Stimulated activated CD4-positive, alpha-beta T cell treated with anti-CD3 and anti-CD28 coated beads, Interleukin-12 subunit alpha, Interleukin-12 subunit beta, amount 100 ng/mL, for 48 hours (primary cell): ENCODE results near the gene DNAJC25.
"Not testable (repeated sequence)": the region's sequence is repeated elsewhere in the genome, so short reads cannot be mapped to it uniquely, and the experiment has no call there.

Source experiments
- DNase-seq, 3 donors: peaks; one replicate each; pipeline ENCODE4 v3.0.0-alpha.2; 2020; ENCODE audit warnings: low read depth in 2 of 3, low spot score in 1 of 3

Gene DNAJC25

DNA sequence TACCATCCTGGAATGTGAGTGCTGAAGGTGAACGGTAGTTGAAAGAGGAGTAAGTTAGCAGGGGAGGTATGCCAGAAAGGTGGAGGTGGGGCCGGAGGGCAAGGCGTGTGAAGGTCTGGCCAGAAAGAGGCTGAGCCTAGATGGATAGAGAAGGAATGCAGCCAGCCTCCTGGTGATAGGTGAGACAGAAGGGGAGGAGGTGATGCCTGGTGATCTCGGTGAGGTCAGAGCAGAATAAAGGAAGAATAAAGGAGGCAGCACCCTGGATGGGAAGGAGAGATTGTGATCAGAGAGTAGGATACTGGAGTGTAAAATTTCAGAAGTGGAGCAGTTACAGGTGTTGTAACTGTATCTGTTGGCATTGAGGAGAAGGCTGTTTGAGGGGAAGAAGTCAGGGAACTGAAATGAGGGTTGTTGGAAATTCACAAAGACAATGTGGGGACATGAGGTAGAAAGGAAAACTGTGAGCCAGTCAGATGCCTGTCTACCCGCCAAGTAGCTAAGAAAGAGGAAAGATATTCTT, 32.2 kb downstream of the DNAJC25 start:
- no peak for DNase-seq

DNA sequence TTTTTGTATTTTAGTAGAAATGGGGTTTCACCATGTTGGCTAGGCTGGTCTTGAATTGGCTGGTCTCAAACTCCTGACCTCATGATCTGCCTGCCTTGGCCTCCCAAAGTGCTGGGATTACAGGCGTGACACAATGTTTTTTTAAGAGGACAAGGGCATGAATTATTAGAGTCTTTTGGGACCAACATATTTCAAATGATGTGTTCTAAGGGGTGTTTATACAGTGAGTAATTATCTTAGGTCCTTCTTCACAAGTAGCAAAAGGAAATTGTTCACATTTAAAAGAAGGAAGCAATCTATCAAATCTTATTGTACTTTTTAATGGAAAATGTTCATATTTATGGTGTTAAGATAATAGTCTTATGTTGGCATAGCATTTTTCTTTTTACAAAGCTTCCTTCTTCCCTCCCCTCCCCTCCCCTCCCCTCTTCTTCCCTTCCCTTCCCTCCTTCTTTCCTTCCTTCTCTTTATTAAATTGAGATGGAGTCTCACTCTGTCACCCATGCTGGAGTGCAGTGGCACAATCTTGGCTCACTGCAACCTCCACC, 37.0 kb downstream of the DNAJC25 start:
- DNase-seq: no peak

DNA sequence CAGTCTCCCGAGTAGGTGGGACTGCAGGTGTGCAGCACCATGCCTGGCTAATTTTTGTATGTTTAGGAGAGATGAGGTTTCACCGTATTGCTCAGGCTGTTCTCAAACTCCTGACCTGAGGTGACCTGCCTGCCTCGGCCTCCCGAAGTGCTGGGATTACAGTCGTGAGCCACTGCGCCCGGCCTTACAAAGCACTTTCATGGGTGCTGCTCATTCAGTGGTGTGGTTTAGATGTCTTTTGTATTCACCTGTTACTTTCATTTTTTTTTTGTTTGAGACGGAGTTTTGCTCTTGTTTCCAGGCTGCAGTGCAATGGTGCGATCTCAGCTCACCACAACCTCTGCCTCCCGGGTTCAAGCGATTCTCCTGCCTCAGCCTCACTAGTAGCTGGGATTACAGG, 37.5 kb downstream of the DNAJC25 start:
- DNase-seq: not testable (repeated sequence)

DNA sequence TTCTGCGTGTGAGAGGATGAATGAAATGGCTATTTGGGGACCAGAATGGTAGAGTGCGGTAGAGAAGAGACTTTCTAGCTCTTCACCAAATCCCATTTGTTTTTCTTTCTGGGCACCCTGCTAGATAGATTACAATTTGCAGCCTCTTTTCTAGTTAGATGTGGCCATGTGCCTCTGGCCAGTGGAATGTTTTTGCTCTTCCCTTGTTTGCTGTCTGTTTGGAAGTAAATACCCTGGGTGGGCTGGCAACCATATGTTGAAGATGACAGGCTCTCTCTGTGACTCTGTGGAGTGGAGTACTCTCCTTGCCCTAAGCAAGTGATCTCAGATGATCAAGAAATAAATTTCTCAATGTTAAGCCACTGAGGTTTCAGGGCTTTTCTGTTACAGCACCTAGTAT, 43.2 kb downstream of the DNAJC25 start:
- DNase-seq: no peak

DNA sequence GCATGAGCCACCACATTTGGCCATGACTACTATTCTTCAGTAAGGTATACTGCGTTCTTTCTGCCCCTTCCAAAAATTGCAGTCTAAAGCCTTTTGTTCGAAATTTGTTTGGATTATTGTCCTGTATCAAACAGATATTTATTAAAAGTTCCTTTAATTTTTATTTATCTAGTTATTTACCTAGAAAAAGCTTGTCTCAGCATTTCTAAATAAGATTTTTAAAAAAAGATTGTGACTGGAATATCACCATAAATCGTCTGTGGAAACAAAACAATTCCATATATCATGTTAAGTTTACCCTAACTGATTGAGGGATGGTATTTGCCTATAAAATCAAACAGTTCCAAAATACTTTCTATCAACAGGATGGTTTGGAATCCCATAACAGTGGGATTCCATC, 45.0 kb downstream of the DNAJC25 start:
- DNase-seq: no peak

DNA sequence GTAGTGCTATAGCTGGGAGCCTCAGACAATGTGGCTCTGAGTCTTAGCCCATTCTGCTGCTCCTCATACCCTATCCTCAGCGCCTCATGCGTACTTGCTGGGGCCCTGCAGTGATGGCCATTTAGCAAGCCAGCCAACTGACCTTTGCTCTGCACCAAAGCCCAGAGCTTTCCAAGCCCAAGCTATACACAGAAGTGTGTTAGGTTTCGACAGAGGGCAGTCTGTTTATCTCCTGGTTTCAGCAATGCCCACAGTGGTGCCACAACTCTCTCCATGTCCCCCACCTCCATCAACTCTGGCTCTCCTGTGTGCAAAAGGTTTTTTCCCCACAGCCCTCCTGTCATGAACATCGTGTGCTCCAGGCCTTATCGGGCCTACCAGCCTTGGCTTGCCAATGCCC, 47.2 kb downstream of the DNAJC25 start:
- no peak for DNase-seq

DNA sequence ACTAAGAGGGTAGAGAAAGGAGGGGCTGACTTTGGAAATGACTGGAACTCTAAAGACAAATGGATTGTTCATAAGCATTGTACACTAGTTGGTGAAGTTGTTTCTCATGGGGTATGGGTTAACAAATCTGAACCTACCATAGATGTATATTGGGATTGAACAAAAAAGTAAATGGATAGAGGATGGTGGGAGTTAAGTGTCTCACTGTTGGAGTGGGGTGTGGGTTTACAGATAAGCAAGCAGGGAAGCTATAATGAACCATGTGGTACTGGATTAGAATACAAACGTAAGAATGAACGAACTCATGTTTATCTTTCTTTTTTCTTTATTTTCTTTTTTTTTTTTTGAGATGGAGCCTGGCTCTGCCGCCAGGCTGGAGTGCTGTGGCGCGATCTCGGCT, 48.1 kb downstream of the DNAJC25 start:
- DNase-seq: no peak

DNA sequence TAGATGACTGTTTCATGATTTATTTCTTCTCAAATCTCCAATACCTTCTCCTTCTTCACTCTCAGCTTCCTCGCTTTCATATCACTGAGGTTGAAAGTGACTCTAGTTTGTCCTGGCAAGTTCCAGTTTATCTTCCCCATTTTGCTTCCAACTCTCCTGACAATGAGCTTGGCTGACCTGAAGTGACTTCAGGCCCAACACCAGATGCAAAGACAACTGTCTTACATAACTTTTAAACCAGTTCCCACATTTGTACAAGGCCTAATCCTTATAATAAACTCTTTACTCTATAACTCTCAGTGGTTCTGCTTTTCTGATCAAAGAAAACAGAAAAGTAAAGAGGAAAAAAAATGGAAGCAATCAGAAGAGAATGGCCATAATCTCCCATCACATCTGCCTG, 52.3 kb downstream of the DNAJC25 start:
- DNase-seq: no peak

DNA sequence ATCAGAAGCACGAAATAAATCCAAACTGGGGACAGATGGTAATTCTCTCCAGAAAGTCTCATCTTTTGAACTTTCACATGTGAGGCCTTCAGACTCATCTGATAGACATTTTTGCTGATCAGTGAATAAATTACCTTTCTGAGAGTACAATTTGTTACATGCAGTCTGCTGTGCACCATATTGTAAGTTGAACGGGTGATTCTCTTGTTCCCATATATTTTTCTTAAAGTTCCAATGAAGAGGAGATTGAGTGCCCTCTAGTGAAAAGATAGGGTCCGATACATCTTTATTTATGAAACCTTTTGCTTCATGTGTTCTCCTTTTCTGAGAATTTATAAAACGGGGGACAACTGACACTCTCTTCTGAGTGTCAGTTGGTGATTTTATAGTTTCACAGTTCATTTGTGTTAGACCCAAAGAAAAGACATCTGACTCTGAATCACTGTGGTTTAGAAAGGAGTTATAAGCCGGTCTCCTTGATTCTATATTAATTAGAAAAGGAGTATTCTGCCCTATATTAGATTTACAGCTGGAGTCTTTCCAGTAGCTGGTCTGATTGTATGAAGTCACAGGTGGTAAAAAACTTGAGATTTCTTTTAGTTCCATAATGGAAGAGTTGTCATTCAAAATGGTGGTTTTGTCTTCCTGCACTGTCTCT, 60.7 kb downstream of the DNAJC25 start:
- no peak for DNase-seq

DNA sequence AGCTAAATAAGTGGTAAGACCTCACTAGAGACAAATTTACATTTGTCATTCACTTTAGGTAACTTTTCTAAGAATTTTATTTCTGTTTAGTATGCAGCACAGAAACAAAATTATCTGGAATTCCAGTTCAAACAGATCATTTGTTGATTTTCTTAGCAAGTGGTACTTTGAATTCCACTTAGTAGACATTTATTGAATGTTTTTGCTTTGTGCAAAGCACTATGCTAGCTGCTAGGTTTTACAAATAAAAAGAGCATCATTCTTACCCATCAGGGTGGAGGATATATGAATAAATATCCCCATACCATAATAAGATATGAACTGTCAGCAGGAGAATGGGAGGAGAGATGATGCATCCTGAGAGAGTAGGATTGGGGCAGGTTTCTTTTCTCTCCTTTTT, 65.7 kb downstream of the DNAJC25 start:
- no peak for DNase-seq

DNA sequence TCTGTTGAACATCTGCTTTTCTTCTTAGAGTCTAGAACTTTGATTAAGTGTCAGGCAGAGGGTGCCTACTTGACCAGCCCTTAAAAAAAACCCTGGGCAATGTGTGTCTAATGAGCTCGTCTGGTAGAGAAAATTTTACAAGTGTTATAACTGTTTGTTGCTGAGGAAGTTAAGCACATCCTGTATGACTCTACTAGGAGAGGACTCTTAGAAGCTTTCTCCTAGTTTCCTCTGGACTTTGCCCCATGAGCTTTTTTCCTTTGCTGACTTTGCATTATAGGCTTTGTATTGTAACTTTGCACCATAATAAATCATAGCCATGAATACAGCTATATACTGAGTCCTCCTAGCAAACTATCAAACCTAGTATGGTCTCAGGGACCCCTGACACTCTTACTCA, 69.6 kb downstream of the DNAJC25 start:
- DNase-seq: no peak
